C4-2B (cell line): ENCODE results near the gene CD1E.

Source experiments
- CTCF ChIP-seq: fragments of 450-650 bp; conservative IDR thresholded peaks from 2 replicates; pipeline ENCODE4 v1.5.1; 2017; ENCODE audit warnings: mild to moderate bottlenecking
- ZFX ChIP-seq: fragments of 450-650 bp; IDR thresholded peaks from 2 replicates; pipeline ENCODE4 v1.6.1; 2017

- TF ChIP-seq CTCF (no peak), ZFX (no peak)
Observed at GRCh38 chr1:158324395-158324794, 29.3 kb upstream of the CD1E start.
